DLD1 (cell line): Measurements from ENCODE around the gene HMCN2.

Experiments used
- in situ Hi-C: cut with HindIII; loops from 2 replicates; pipeline ENCODE4 v1.10.0; 2017; ENCODE audit warnings: low sequenced_read_pairs

The HMCN2 gene

GRCh38 chr9:130364619-130365322, 99.2 kb downstream of the HMCN2 start:
- in situ Hi-C loops = no loop called here

GRCh38 chr9:130365323-130365721, 99.8 kb downstream of the HMCN2 start:
- in situ Hi-C loops = no loop called here

- in situ Hi-C loops = no loop called here
Observed at GRCh38 chr9:130366072-130366471, 100.5 kb downstream of the HMCN2 start.

DNA sequence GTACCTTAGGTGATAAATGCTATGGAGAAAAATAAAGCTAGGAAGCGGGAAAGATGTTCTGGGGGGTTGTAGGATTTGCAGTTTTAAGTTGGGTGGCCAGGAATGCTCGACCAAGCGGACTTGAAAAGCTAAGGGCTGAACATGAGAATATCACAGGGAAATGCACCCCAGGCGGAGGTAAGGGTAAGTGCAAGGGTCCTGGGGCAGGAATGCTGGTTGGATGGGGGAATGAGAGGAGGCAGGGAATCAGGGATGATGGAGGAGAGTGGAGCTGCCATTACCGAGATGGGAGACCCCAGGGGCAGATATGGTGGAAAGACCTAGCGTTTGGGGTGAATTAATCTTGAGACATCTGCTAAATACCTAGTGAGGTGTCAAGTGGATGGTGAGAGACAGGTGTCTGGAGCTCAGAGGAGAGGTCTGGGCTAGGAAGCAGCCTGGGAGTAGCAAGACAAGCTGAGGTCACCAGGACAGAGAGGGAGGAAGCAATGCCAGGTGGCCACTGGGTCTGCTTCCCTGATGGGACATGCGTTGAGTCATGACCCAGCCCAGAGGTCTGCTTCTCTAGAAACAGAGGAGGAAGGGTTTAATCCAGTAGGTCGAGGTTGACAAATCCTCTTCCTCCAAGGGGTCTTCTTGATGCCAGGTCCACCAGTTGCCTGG, 101.5 kb downstream of the HMCN2 start:
- in situ Hi-C loops = no loop called here

DNA sequence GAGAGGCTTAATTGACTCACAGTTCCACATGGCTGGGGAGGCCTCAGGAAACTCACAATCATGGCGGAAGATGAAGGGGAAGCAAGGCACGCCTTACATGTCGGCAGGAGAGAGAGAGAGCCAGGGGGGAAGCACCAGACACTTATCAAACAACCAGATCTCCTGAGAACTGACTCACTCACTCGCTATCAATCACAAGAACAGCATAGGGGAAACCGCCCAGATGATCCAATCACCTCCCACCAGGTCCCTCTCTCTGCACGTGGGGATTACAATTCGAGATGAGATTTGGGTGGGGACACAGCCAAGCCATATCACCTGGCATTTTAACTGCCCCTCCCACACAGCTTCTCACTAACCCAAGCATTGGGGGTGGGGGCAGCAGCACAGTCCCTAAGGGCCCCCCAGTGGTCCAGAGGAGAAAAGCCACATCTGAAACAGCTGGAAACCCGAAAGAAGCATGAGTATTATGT, 103.1 kb downstream of the HMCN2 start:
- in situ Hi-C loops = no loop called here

GRCh38 chr9:130370226-130370625, 104.7 kb downstream of the HMCN2 start:
- in situ Hi-C loops = no loop called here

DNA sequence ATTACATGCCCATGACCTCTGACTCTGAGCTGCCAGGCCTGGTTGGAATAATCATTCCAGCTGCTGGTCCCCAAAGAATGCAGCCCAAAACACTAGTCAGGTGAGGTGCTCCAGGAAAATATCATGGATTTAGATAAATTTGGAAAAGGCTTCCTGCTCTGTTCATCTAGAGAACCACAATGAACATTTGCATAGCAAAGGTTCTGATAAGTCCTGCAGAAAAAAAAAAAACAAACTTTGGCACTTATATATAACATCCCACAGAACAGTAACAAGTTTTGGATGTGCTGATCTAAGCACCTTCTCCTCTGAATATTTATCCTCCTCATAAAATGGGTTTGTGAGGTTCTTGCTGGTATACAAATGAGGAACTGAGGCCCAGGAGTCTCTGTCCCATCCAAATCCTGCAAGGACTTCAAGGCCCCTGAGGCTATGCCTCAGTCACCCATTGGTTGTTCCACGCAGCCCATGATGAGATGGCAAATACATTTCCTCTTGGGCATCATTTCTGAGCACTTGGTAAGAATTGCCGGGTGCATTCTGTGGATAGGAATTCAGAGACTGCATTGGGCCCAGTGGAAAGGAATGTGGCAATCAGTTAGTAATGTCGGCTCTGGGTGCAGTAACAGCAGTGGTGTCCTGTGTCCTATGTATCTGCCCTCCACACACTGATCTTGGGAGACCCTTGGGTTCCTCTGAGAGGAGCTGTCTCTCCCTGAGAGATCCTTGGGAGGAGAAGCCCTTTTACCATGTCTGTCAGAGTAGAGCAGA, 105.8 kb downstream of the HMCN2 start:
- in situ Hi-C loops = no loop called here

DNA sequence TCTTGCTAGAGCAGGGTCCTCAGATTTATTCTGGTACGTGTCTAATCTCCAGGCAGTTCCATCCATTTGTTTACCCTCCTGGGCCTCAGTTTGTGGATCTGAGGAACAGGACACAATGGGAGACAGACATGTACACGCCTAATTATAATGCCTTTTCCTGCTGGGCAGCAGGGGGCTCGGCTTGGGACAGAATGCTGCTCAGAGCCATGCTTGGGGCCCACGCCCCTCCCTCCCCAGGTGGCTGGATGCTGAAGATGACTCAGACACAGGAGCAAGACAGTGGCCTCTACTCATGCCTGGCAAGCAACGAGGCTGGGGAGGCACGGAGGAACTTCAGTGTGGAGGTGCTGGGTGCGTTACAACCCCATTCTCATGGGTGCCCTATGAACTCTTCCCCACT, 106.5 kb downstream of the HMCN2 start:
- in situ Hi-C loops = no loop called here

GRCh38 chr9:130373679-130374325, 108.2 kb downstream of the HMCN2 start:
- in situ Hi-C loops = no loop called here

GRCh38 chr9:130377612-130378011, 112.1 kb downstream of the HMCN2 start:
- in situ Hi-C loops = no loop called here

- in situ Hi-C loops = no loop called here
Observed at GRCh38 chr9:130378875-130379648, 113.5 kb downstream of the HMCN2 start.

- in situ Hi-C loops = no loop called here
Observed at GRCh38 chr9:130379649-130379970, 114.0 kb downstream of the HMCN2 start.

GRCh38 chr9:130380920-130381469, 115.4 kb downstream of the HMCN2 start:
- in situ Hi-C loops = no loop called here

DNA sequence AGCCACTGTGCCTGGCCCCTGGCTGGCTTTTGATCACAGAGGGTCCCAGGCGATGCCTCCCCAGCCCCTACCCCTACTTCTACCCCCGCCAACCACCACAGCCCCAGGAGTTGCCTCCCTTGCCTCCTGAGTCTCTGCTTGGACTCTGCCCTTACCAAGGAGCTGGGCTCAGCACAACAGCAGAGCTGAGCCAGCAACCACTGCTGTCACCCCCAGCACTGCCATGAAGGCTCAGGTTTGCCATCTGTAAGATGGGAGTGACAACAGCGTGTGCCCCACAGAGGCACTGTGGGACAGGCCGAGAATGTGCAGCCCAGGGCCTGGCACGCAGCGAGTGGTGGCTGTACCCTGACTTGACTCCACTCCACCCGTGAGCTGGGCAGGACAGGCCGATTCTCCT, 116.1 kb downstream of the HMCN2 start:
- in situ Hi-C loops = no loop called here

DNA sequence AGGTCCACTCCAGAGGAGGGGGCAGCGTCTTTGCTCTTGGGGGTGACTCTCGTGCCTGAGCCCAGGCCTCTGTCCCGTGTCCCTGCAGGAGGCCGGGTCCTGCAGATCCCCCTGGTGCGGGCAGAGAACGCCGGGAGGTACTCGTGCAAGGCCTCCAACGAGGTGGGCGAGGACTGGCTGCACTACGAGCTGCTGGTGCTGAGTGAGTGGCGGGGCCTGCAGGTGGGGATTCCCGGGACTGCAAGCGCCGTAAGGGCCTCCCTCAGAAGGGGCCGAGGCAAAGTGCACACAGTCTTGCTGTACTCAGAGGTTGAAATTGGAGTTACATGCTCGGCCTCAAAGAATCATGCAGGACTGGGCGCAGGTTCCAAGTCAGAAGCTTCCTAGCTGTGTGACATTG, 116.5 kb downstream of the HMCN2 start:
- in situ Hi-C loops = no loop called here

- in situ Hi-C loops = no loop called here
Observed at GRCh38 chr9:130382636-130383349, 117.2 kb downstream of the HMCN2 start.

GRCh38 chr9:130383350-130383715, 117.8 kb downstream of the HMCN2 start:
- in situ Hi-C loops = no loop called here

- in situ Hi-C loops = no loop called here
Observed at GRCh38 chr9:130383979-130384676, 118.6 kb downstream of the HMCN2 start.

GRCh38 chr9:130385257-130385656, 119.7 kb downstream of the HMCN2 start:
- in situ Hi-C loops = no loop called here
